AG04450 (cell line): Measurements from ENCODE around the gene XRN1. TPM values are rescaled to one million over a fixed set of nuclear protein-coding genes. Genes with fewer than 3 reads are reported as not detected.
"Not testable (repeated sequence)": the region's sequence is repeated elsewhere in the genome, so short reads cannot be mapped to it uniquely, and the experiment has no call there.

Source experiments
- CTCF ChIA-PET: fragments of 300-600, 350-600 bp; formaldehyde crosslinking; extraction: SDS; loops from one replicate; lab custom pipeline; 2022; ENCODE audit warnings: antibody characterized with exemption, inconsistent platforms; lab: Charles Lee
- POLR2A ChIA-PET: fragments of 350-600 bp; formaldehyde crosslinking; extraction: SDS; loops from one replicate; lab custom pipeline; 2021; ENCODE audit warnings: antibody characterized with exemption, inconsistent platforms; lab: Yijun Ruan, JAX
- DNase-seq: peaks from one replicate; pipeline ENCODE4 v3.0.0-alpha.2; 2011; ENCODE audit warnings: low read depth, low spot score
- H3K27ac ChIP-seq: one replicate; pipeline ENCODE4 v1.5.1; 2012; ENCODE audit warnings: low read depth, low read length, control low read depth
- H3K27me3 ChIP-seq: one replicate; pipeline ENCODE4 v1.6.0; 2012; ENCODE audit warnings: low read length; ENCODE audit not compliant: control insufficient read depth, insufficient read depth
- H3K4me3 ChIP-seq: 2 replicates; pipeline ENCODE4 v1.5.1; 2011; ENCODE audit warnings: mild to moderate bottlenecking, low read depth, low read length, control low read depth
- H3K9me3 ChIP-seq: 2 replicates; pipeline ENCODE4 v1.5.1; 2012; ENCODE audit warnings: low read length; ENCODE audit not compliant: control insufficient read depth, insufficient read depth
- polyA plus RNA-seq: library from polyadenylated mRNA; depleted of rRNA; stranded (reverse); fragments of >200 nt; gene quantifications from 2 replicates; pipeline ENCODE4 v1.2.3, GENCODE V29; 2011
- TF ChIP-seq, protein P1 (sequence below): IDR thresholded peaks from 2 replicates; pipeline ENCODE4 v1.5.1; 2011; ENCODE audit warnings: low read depth, low read length, control low read depth, inconsistent platforms

The XRN1 gene
- polyA plus RNA-seq, 1 experiment = 36.9 TPM

DNA sequence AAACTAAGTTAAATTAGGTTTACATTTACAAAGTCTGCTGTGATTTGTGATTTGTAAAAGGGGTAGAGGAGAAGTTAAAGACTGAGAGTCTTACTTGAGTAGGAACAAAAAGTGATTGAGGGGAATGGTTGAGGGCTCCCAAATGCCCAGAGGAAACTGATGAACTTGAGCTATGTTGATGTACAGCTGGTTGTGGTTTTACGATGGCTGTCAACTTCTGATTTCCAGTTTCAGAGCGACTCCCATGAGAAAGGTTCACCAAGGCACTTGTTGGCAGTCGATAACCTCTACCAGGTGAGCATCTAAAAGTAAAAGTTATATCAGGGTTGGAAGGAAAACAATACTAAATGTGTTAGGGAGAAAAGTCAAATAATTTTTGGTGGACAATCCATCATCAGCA is 91.0 kb downstream of the XRN1 start:
- Histone ChIP-seq H3K9me3 (no peaks in the 10 kb centered on the region), H3K27me3 (no peaks in the 10 kb centered on the region), H3K4me3 (no peak overlapping the region), H3K27ac (no peak overlapping the region)
- ChIA-PET CTCF (no interaction called here), POLR2A (no interaction called here)
- TF ChIP-seq, protein P1, sequence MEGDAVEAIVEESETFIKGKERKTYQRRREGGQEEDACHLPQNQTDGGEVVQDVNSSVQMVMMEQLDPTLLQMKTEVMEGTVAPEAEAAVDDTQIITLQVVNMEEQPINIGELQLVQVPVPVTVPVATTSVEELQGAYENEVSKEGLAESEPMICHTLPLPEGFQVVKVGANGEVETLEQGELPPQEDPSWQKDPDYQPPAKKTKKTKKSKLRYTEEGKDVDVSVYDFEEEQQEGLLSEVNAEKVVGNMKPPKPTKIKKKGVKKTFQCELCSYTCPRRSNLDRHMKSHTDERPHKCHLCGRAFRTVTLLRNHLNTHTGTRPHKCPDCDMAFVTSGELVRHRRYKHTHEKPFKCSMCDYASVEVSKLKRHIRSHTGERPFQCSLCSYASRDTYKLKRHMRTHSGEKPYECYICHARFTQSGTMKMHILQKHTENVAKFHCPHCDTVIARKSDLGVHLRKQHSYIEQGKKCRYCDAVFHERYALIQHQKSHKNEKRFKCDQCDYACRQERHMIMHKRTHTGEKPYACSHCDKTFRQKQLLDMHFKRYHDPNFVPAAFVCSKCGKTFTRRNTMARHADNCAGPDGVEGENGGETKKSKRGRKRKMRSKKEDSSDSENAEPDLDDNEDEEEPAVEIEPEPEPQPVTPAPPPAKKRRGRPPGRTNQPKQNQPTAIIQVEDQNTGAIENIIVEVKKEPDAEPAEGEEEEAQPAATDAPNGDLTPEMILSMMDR = no peak
- no peak for DNase-seq

DNA sequence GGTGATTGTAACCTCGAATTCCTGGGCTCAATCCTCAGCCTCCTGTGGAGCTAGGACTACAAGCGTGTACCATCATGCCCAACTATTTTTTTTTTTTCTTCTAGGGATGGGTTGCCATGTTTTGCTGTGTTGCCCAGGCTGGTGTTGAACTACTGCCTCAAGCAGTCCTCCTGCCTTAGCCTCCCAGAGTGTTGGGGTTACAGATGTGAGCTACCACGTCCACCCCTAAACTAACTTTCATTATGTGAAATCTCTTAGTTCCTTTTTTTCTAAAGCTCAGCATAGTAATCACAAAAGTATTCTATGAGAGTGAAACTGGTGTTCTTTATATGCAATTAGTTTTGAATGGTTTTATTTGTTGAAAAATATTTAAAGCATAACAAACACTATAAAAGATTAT is 92.1 kb downstream of the XRN1 start:
- Histone ChIP-seq H3K27me3 (no peaks in the 10 kb centered on the region), H3K9me3 (no peaks in the 10 kb centered on the region), H3K4me3 (no peak overlapping the region), H3K27ac (no peak overlapping the region)
- DNase-seq = no peak
- ChIA-PET CTCF (no interaction called here), POLR2A (no interaction called here)
- TF ChIP-seq, protein P1 = no peak

DNA sequence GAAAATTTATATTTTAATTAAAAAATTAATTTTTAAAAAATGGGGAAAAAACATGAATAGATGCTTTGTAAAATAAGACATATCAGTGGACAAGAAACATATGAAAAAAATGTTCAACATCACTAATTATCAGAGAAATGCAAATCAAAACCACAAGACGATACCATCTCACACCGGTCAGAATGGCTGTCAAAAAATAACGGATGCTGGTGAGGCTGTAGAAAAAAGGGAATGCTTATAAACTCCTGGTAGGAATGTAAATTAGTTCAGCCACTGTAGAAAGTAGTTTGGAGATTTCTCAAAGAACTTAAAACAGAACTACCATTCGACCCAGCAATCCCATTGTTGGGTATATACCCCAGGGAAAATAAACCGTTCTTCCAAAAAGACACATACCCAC is 93.8 kb downstream of the XRN1 start:
- CTCF ChIA-PET = no interaction called here
- no peaks in the 10 kb centered on the region for H3K9me3 ChIP-seq
- no peaks in the 10 kb centered on the region for H3K27me3 ChIP-seq
- POLR2A ChIA-PET = no interaction called here
- TF ChIP-seq, protein P1 = no peak
- no peak overlapping the region for H3K27ac ChIP-seq
- no peak for DNase-seq
- no peak overlapping the region for H3K4me3 ChIP-seq

DNA sequence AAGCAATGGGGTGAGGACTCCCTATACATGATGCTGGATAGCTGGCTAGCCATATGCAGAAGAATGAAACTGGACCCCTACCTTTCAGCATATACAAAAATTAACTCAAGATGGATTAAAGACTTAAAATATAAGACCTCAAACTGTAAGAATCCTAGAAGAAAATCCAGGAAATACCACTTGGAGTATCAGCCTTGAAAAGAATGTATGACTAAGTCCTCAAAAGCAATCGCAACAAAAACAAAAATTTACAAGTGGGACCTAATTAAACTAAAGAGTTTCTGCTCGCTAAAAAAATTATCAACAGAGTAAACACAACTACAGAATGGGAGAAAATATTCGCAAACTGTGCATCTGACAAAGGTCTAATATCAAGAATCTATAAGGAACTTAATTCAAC is 94.3 kb downstream of the XRN1 start:
- no peaks in the 10 kb centered on the region for H3K27me3 ChIP-seq
- TF ChIP-seq, protein P1 = no peak
- CTCF ChIA-PET = no interaction called here
- H3K27ac ChIP-seq = no peak overlapping the region
- no peaks in the 10 kb centered on the region for H3K9me3 ChIP-seq
- POLR2A ChIA-PET = no interaction called here
- DNase-seq = no peak
- H3K4me3 ChIP-seq = no peak overlapping the region

DNA sequence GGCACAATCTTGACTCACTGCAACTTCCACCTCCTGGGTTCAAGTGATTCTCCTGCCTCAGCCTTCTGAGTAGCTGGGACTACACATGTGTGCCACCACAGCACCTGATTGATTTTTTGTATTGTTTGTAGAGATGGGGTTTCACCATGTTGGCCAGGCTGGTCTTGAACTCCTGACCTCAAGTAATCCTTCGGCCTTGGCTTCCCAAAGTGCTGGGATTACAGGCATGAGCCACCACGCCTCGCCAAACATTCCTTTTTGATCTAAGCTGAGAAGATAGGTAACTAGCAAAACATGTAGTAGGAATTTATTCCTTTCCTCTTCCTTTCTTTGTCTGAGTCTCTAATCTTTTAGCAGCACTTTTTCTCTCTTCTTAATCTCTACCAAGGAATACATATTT is 95.1 kb downstream of the XRN1 start:
- H3K27me3 ChIP-seq, DNase-seq, H3K4me3 ChIP-seq, POLR2A ChIA-PET, H3K9me3 ChIP-seq, CTCF ChIA-PET, H3K27ac ChIP-seq: not testable (repeated sequence)

DNA sequence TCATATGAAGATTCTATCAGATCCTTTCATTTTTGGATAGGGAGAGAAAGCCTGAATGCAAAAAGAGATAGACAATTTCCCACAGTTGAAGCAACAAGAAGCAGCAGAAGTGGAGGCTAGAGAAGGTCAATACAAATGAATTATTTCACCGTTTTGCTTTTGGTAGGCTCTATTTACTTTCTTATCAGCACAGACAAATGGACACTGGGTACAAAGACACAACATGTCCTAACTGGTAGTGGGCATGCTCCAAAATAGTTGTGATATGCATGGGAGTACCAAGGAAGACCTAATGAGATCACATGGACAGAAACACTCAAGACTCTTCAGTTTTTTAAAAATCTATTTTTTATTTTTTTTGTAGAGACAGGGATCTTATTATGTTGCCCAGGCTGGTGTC is 99.4 kb downstream of the XRN1 start:
- CTCF ChIA-PET = no interaction called here

More for the DNA sequence above, 99.4 kb downstream of the XRN1 start:
- POLR2A ChIA-PET = no interaction called here
- Histone ChIP-seq H3K27ac (no peak overlapping the region), H3K4me3 (no peak overlapping the region), H3K9me3 (no peaks in the 10 kb centered on the region), H3K27me3 (no peaks in the 10 kb centered on the region)
- TF ChIP-seq, protein P1 = no peak
- DNase-seq = no peak
